Activated naive CD4-positive, alpha-beta T cell (primary cell): ENCODE results near the gene HMGN4.

Experiments used
- DNase-seq, 4 experiments: peaks; one replicate each; lab custom pipeline; 2025; lab: John Stamatoyannopoulos, UW

The HMGN4 gene

GRCh38 chr6:26552205-26552604 lies 14.0 kb downstream of the HMGN4 start:
- DNase-seq: no peak

DNA sequence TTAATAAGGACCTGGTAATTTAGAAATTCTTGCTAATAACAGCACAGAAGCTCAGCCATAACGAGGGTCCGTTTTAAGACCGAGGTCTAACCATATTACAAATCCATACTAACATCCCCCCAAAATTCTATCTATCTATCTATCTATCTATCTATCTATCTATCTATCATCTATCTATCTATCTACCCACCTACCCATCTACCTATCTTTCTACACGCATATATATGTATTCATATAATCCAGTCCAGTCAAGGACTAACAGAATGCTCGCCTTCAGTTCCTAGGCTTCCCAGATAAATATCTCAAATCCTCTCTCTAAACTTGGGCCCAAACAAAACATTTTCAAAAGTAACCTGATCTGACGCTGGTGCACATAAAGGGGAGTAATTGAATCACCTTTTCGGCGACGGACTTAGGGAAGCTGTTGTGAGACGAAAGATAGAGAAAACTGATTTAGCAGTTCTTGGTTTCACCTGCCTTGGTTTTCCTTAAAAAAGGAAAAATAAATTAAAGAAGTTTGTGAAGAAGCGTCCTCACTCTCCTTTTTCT lies 14.5 kb downstream of the HMGN4 start:
- DNase-seq: no peak

GRCh38 chr6:26553264-26553634 lies 15.1 kb downstream of the HMGN4 start:
- DNase-seq: peak; percentile 38 to 71 (median 64)

GRCh38 chr6:26553635-26554446 lies 15.7 kb downstream of the HMGN4 start:
- peak; percentile 47 to 69 (median 62) for DNase-seq

- DNase-seq: no peak
Observed at GRCh38 chr6:26554447-26554696, 16.2 kb downstream of the HMGN4 start.

- DNase-seq: peak; percentile 12 to 38 (median 20)
Observed at GRCh38 chr6:26554697-26555504, 16.7 kb downstream of the HMGN4 start.

DNA sequence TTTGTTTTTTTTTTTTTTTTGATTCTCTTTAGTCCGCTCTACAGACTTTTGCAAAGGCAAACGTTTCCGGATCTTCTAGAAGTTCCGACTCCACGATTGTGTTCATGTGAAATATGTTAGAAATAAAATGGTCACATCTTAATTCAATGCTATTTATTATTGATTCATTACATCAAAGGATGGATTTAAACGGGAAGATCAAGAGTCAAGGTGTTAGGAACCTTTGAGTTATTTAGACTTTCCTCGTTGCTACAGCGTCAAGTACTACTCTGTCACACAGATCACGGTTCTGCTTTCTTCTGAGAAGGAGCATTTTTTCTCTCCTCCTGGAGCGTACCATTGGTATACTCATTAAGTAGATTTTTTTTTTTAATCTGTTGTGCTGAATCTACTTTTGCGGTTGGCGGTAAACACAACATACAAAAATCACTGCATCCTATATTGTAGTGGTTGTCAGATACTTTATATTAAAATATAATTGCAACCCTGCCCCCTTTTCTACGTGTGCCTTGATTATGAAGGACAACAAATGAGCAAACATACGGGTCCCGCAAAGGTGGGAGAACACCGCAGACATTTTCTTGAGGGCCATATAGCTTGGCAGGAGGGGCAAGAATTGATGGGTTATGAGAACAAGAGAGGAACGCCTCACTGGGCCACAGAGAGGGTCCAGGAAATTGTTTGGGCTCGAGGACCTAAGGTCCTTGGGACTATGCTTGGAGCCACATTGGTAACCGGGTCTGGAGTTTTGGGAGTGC lies 17.5 kb downstream of the HMGN4 start:
- no peak for DNase-seq

- DNase-seq: no peak
Observed at GRCh38 chr6:26556263-26557070, 18.3 kb downstream of the HMGN4 start.

GRCh38 chr6:26561533-26562466 lies 23.6 kb downstream of the HMGN4 start:
- no peak for DNase-seq

- DNase-seq: no peak
Observed at GRCh38 chr6:26563488-26563887, 25.3 kb downstream of the HMGN4 start.

DNA sequence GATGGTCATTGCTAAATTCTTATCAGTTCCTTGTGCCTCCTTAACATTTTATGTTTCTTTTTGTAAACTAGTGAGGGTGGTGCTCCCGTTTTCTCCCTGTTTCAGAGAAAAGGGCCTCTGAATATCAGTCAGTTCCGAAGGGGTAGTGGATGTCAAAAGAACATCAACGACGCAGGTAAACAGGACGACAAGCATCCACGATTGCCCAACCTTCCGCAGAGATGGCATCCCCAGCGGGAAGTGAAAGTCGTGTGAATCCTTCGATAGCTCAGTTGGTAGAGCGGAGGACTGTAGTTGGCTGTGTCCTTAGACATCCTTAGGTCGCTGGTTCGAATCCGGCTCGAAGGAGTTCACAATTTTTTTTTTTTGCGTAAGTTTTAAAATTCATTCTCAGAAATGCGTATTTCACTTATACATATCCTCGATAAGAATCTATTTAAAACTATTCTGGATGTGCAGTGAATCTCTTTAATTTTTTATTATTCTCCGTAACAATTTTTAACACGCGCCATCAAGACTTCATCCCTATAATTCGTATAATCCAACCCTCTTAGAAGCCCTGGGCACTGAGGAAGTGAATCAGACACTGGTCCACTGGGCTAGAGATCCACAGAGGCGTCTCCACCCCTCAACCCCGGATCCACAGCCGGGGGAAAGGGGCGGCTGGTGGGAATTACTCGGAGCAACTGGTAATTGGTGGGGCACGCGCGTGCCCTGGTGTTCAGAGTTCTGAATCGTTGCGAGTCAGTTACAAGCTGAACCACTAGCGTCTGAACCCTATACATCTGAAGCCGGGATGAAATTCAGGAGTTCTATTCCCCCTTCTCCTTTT lies 30.7 kb downstream of the HMGN4 start:
- DNase-seq: peak; percentile 99 to 100 (median 100)

GRCh38 chr6:26569433-26569764 lies 31.2 kb downstream of the HMGN4 start:
- DNase-seq: no peak

DNA sequence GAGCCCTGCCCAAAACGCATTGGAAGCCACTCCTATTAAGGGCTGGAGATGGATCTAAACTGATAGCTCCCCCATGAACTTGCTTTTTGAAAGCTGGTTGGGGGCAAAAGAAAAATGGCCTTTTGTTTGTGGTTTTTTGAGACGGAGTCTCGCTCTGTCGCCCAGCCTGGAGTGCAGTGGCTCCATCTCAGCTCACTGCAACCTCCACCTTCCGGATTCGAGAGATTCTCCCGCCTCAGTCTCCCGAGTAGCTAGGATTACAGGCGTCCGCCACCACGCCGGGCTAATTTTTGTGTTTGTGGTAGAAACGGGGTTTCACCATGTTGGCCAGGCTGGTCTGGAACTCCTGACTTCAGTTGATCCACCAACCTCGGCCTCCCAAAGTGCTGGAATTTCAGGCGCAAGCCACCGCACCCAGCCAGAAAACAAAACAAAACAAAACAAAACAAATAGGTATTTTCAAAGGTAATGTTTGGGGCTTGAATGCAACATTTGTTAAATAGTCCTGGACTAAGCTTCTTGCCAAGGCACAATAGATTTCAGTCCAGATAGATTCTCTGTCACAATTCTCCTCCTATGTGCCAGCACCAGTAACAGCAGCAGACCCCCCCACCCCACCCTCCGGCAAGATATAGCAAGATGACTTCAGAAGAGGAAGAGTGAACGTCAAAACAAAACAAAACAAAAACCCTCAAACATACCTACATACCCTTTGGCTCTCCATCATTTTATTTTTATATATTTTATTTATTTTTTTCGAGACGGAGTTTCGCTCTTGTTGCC lies 32.1 kb downstream of the HMGN4 start:
- DNase-seq: peak in 1 of 4 experiments; percentile 10

DNA sequence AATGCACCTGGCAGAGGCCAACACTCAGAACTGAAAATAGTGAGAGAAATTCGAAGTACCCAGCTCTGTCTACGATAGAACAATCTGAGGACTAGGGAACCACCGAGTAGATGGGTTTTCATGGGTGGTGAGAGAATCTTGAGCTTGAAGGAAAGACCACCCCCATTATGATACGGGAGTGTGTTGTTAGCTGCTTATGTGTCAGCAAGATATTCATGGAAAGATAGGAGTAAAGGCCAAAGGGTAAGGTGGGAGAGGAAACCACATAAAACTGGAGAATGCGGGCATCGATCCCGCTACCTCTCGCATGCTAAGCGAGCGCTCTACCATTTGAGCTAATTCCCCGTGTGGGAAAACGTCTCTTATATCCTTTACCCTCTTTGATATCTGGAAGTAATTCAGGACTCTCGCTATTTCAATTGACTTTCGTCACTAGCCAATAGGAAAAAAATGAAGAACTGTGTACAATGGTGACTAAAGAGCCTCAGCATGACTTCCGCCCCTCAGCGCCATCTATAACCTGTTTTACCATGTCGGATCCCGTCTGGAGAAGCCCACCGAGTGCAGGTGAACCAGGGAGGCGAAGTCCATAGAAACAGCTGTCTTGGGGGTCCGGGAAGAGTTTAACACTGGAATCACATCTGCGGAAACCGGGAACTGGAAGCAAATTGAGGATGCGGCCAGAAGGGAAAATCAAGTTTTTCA lies 33.6 kb downstream of the HMGN4 start:
- DNase-seq: peak in 1 of 4 experiments; percentile 12

DNA sequence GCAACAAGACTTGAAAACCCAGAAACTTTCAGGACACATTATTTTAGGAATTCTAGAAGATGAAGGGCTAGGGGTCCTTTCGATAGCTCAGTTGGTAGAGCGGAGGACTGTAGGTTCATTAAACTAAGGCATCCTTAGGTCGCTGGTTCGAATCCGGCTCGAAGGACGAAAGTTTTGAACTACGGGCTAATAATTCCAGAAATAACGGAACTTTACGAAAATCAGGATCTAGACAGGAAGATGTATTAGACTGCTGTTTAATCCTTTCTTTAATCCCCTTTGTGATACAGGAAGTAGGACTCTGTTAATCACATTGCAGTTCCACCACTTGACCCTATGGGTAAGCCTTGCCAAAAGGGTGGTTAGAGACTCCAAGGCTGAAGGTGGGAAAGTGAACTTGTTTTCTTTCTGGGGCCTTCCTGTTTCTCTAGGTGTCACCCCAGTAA lies 37.4 kb downstream of the HMGN4 start:
- DNase-seq: no peak

- no peak for DNase-seq
Observed at GRCh38 chr6:26576407-26576843, 38.3 kb downstream of the HMGN4 start.

DNA sequence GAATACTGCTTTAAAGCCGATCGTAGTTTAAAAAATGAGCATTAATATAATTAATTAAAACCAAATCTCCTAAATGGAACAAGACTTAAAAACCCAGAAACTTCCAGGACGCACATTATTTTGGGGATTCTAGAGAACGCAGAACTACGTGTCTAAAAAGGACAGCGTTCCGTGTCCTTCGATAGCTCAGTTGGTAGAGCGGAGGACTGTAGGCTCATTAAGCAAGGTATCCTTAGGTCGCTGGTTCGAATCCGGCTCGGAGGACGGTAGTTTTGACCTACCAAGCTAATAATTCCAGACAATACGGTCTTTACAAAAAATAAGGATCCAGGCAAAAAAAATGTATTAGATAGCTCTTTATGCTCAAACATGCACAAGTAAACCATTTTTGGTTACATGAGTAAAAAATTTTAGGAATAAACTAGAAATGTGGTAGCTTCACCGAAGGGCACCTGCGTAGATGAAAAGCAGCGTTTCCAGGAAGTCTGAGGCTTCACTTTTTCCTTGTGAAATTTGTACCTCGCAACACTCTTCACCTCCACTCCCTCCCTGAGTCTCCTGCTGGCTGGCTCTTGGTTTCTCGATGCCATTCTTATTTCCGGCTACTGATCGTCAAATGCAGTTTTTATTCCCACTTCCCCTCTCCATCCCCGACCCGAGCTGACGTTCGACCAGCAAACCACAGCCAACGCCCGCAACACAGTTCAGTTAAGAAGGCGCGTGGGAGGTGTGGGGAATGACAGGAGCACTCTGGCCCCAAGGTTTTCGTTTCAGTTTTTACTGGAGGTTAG lies 39.0 kb downstream of the HMGN4 start:
- DNase-seq: peak in 3 of 4 experiments; percentile 9 to 41 (median 25)
